Vagina (tissue), 2 donors: ENCODE data around the gene COL24A1. TPM values are rescaled to one million over a fixed set of nuclear protein-coding genes. Genes with fewer than 3 reads are reported as not detected.

ENCODE experiments used
- DNase-seq, 2 donors: peaks; one replicate each; pipeline ENCODE4 v3.0.0-alpha.2; 2017; ENCODE audit errors: extremely low spot score in 2 of 2
- H3K27ac ChIP-seq: fragments of 200-600 bp; sonication (generic); one replicate; pipeline ENCODE4 v1.5.1; 2019
- H3K27me3 ChIP-seq: fragments of 200-600 bp; sonication (generic); one replicate; pipeline ENCODE4 v1.5.1; 2019
- H3K36me3 ChIP-seq, 2 donors: fragments of 200-600 bp; sonication (generic); one replicate each; pipeline ENCODE4 v1.5.1; 2017 to 2019
- H3K4me1 ChIP-seq: fragments of 200-600 bp; sonication (generic); one replicate; pipeline ENCODE4 v1.5.1; 2019
- H3K4me3 ChIP-seq, 2 donors: fragments of 200-600 bp; sonication (generic); 1 replicate in 1 of 2; 2 replicates in 1 of 2; pipeline ENCODE4 v1.5.1; 2016 to 2019
- H3K9me3 ChIP-seq: fragments of 200-600 bp; sonication (generic); one replicate; pipeline ENCODE4 v1.5.1; 2019
- POLR2A ChIP-seq, 2 donors: fragments of 450-650 bp; IDR thresholded peaks; one replicate each; pipeline ENCODE4 v1.6.1; 2017; ENCODE audit warnings: antibody characterized with exemption in 2 of 2, mild to moderate bottlenecking in 2 of 2, moderate library complexity in 2 of 2
- POLR2AphosphoS5 ChIP-seq, 2 donors: sonication (generic); formaldehyde crosslinking; IDR thresholded peaks; one replicate each; pipeline ENCODE4 v1.9.0; 2017; ENCODE audit warnings: antibody characterized with exemption in 2 of 2, mild to moderate bottlenecking in 2 of 2, low read depth in 1 of 2; ENCODE audit not compliant: insufficient read depth in 1 of 2
- intact Hi-C: fragments of 100-400 bp; cut with DNase I; formaldehyde crosslinking; loops from one replicate; pipeline ENCODE4 v1.15.1; 2023
- small RNA-seq: library from RNA; depleted of rRNA; stranded (forward); fragments of <200 nt; gene quantifications from one replicate; pipeline ENCODE3, GENCODE V24; 2016
- total RNA-seq: library from RNA; depleted of rRNA; stranded (reverse); fragments of >200 nt; gene quantifications from one replicate; pipeline ENCODE4 v1.2.3, GENCODE V29; 2016
- TF ChIP-seq, protein P1 (sequence below), 3 experiments: fragments of 450-650 bp in 2 of 3; fragments of 200-600 bp in 1 of 3; sonication (generic) in 1 of 3; IDR thresholded peaks; one replicate each; pipeline ENCODE4 v1.5.1; 2017 to 2019; ENCODE audit warnings: antibody characterized with exemption in 3 of 3, mild to moderate bottlenecking in 2 of 3, moderate library complexity in 2 of 3

The COL24A1 gene
- total RNA-seq, 1 donor from 2014 or later = 0.98 TPM

DNA sequence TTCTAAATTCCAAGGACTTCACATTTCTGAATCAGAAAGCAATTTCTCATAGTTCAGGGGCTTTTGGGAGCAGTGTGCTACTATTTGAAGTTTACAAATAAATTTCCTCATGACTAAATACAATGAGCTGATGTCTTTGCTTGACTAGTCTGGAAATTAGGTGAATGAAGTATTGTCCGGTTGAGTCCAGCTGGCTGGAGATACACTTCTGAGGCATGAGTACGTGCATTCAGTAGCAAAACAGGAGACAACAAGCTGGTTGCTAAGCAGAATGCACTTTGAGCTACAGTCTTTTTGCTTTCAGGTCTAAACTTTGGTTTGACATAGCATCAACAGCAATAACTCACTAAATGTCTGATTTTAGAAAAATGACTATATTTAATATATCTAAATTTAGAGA is 475.5 kb downstream of the COL24A1 start:
- intact Hi-C loops = loop anchor here (10.0 kb wide), 1 partner anchor 176 kb away; no protein-coding TSS in a partner anchor
- no peak overlapping the region for H3K27ac ChIP-seq

More for the DNA sequence above, 475.5 kb downstream of the COL24A1 start:
- H3K4me3 ChIP-seq = no peak overlapping the region
- no peak for DNase-seq
- no peaks in the 10 kb centered on the region for H3K9me3 ChIP-seq
- no peaks in the 10 kb centered on the region for H3K4me1 ChIP-seq
- peaks cover 0 to 23% of the 10 kb centered on the region in 2 donors for H3K36me3 ChIP-seq
- no peak for TF ChIP-seq POLR2A (IDR thresholded peaks at IDR 0.05)
- TF ChIP-seq, protein P1, sequence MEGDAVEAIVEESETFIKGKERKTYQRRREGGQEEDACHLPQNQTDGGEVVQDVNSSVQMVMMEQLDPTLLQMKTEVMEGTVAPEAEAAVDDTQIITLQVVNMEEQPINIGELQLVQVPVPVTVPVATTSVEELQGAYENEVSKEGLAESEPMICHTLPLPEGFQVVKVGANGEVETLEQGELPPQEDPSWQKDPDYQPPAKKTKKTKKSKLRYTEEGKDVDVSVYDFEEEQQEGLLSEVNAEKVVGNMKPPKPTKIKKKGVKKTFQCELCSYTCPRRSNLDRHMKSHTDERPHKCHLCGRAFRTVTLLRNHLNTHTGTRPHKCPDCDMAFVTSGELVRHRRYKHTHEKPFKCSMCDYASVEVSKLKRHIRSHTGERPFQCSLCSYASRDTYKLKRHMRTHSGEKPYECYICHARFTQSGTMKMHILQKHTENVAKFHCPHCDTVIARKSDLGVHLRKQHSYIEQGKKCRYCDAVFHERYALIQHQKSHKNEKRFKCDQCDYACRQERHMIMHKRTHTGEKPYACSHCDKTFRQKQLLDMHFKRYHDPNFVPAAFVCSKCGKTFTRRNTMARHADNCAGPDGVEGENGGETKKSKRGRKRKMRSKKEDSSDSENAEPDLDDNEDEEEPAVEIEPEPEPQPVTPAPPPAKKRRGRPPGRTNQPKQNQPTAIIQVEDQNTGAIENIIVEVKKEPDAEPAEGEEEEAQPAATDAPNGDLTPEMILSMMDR (IDR thresholded peaks at IDR 0.05) = no peak
- TF ChIP-seq POLR2AphosphoS5 (IDR thresholded peaks at IDR 0.05; ENCODE audit: insufficient read depth in 1 of 2, low read depth in 1 of 2) = no peak
- no peaks in the 10 kb centered on the region for H3K27me3 ChIP-seq

Small RNAs within 50 kb of the gene (small RNA-seq; reads per million reads assigned to genes)
- not detected for gene RNA5SP51

Other genes starting within 250 kb of the COL24A1 start
- gene ODF2L, start 239.6 kb upstream of the COL24A1 start, total RNA-seq = 40.5 TPM